GM19351 (cell line): ENCODE data around the gene PLS3.
"Not testable (repeated sequence)": the region's sequence is repeated elsewhere in the genome, so short reads cannot be mapped to it uniquely, and the experiment has no call there.

Source experiments
- ATAC-seq: cut with Tn5 transposase; IDR thresholded peaks from one replicate; pipeline ENCODE4 v1.9.1; 2021; ENCODE audit warnings: mild to moderate bottlenecking, moderate library complexity; ENCODE audit not compliant: unreplicated experiment

Gene PLS3

DNA sequence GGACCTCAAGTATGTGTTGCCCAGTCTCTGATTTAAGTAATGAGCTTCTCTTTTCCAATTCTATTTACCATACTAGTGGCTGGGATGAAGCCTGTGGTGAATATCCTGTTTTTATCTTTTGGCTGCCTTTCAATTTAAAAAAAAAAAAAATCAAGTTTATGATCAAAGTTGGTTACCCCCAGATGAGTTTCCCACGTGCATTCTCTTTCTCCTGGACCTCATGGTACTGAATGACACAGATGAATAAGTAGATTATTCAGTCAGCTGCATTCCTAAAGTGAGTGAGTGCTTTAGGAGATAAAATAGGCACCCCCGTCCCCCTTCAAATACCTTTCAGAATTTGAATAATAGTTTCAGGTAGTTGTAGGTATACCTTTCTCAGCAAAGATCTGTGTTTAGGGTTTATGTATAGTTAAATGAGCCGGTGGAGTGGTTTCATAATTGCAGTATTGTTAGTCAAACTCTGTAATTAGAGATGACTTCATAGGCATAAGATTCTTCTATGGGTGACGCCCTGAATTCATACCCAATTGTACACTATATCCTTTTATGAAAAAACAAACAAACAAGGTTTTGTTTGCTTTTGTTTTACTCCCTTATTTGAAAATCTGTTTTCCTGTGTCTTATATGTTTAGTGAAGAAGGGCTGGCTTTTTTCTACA is 41.9 kb downstream of the PLS3 start:
- ATAC-seq: no peak

DNA sequence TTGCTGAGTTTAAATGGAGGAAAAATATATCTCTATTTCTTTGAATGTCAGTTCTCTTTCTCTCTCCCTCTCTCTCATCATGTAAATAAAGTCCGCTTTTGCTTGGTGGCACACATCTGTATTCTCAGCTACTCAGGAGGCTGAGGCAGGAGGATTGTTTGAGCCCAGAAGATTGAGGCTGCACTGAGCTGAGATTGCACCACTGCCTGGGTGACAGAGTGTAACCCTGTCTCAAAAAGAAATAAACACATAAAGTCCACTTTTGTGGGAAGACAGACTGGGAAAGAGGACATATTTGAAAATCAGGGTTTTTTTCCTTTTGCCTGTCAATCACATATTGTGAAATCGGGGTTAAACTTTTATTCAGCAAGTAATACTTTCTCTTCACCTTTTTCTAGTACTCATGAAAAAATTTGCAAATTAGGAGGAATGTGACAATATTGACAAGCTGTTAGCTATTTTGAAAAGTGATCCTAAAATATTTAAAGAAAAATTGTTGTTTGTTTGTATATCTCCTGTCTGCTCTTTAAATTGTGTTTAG is 42.6 kb downstream of the PLS3 start:
- ATAC-seq: no peak

DNA sequence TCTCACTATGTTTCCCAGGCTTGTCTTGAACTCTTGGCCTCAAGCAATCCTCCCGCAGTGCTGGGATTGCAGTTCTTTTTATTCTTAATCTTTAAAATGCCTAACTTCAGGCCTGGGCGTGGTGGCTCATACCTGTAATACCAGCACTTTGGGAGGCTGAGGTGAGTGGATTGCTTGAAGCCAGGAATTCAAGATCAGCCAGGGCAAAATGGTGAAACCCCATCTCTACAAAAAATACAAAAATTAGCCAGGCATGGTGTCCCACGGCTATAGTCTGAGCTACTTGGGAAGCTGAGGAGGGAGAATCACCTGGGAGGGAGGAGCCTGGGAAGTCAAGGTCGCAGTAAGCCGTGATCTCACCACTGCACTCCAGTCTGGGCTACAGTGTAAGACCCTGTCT is 45.9 kb downstream of the PLS3 start:
- no peak for ATAC-seq

DNA sequence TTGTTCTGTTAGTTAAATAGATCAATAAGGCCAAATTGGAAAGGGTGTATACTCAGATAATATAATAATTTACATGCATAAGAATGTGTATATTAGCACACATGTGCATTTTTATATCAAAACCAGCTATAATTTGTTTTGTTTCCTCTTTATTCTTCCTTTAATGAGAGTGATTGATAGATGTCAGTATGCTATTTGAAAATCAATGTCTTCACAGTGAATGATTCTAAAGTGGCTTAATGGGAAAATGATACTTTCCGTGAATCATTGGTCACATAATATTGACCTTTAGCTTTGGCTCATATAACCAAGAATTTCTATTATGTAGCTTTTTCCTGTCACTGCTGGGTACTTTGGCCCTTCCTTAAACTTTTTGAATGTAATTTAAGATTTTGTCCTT is 48.6 kb downstream of the PLS3 start:
- ATAC-seq: no peak

DNA sequence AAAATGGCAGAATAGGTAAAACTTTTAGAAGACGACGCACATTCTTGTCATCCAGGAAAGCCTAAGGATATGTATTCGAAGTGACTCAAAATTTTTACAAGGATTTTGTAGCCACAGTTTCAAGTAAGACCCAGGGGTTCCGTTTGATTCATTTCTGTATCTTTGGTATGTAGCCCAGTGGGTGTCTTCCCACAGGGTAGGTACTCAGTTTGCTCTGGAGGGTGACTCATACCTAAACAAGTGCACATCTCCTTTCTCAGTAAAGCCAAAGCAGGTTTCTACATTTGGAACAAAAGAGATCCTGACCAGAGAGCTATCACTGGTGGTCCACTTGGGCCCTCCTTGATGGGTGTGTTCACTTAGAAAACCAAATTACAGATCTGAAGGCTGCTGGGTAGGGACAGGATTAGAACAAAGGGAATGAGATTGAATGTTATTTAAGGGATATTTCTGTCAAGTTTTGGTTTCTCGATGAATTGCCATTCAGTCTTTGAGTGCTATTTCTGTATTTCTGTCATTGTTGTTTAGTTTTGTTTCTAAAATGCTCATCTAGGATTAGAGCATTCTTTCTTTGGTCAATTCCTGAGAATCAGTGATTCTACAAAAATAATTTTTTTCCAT is 56.1 kb downstream of the PLS3 start:
- ATAC-seq: peak; percentile 98

DNA sequence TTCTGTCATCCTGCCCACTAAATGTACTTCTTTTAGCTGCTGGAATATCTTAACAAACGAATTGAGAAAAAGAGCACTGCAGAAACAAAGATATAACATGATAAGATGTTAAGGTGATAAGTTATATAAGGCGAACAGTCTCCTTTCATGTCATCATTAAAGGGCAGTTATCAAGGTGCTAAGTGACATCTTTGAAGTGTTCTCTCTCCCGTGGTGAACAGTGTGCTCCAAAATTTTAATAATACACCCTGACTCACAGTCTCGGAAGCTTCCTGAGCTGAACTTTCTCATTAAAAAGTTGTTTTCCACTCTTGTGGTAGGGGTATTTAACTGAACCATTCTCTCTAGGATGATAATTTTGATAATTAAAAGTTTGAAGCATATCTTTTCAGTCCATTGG is 61.6 kb downstream of the PLS3 start:
- ATAC-seq: no peak

DNA sequence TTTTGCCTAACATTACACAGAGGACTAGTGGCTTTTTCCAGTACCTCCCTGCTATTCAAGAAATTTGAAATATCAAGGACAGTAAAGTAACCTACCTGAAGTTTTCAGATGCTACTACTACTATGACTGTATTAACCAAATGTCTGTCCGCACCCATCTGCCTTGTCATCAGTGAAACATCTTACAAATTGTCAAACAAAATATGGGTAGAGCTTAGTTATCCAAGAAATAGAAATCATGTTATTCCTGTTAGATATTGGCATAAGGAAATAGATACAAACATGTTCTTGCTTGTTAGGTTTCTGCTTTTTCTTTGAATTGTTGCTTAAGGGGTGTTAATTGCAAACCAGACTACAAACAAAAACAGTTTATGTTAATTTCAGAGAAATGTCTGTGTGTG is 63.9 kb downstream of the PLS3 start:
- no peak for ATAC-seq

DNA sequence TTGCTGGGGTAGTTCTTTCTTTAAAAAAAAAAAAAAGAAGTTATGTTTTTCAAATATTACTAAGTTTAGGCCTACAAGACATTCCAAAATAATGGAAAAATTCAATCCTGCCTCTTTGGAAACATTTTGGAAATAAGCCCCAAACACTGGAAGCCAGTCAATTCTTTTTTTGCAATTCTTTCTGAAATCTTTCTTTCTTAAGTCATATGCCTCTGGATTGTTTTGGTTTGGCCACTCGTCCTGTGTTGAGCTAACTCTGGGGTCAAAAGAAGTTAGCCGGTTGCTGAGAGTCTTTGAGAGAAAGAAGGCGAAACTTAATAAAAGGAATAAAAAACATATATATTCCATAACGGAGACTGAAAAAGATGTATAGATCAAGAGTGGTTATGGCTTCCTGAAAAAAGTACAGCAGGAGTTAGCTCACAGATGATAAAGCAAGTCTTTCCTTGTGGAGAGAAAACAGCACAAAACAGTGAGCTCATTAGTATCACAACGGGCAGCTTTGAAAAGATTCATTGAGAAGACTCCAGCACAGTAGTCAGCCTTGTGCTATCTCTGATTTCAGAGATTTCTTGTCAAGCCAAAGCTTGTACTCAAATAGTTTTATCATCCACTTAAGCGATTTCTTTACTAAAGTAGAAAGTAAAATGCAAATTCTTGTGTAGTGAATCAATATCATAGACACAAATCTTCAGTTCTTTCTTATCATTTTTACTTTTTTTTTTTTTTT is 64.8 kb downstream of the PLS3 start:
- ATAC-seq: no peak

DNA sequence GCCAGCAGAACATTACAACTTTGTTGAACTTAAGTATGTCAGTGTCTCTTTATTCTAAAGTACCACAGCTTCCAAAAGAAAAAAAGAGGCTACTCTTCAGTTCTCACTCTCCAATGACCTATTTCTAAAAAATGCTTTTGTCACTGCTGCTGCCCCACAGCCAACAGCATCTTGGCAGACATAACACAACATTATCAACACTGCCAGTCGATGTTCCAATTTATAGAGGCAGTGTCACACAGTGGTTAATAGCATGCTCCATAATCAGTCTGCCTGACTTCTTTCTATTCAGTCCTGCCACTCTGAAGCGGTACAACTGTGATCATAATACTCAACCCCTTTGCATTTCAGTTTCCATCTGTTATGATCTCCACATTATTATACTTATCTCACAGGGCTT is 69.2 kb downstream of the PLS3 start:
- no peak for ATAC-seq

DNA sequence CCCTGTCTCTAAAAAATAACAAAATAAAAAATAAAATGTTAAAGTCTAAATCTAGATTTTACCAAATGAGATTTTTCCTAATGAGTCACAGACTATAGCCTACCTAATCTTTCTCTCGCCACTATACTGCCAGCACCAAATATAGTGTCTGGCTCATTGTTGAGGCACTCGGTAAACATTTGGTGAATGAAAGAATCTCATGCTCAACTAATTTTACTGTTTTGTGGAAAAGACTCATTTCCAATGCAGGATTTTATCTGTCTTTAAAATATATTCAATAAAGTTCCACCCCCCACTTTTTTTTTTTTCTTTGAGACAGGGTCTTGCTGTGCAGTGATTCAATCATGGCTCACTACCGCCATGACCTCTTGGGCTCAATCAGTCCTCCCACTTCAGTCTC is 71.5 kb downstream of the PLS3 start:
- ATAC-seq: no peak

DNA sequence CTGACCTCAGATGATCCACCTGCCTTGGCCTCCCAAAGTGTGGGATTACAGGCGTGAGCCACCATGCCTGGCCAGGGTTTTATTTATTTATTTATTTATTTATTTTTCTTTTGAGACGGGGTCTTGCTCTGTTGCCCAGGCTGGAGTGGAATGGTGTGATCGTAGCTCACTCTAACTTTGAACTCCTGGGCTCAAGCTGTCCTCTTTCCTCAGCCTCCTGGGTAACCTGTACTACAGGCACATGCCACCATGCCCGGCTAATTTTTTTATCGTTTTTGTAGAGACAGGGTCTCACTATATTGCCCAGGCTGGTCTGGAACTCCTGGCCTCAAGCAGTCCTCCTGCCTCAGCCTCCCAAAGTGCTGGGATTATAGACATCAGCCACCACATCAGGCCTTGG is 72.4 kb downstream of the PLS3 start:
- not testable (repeated sequence) for ATAC-seq

DNA sequence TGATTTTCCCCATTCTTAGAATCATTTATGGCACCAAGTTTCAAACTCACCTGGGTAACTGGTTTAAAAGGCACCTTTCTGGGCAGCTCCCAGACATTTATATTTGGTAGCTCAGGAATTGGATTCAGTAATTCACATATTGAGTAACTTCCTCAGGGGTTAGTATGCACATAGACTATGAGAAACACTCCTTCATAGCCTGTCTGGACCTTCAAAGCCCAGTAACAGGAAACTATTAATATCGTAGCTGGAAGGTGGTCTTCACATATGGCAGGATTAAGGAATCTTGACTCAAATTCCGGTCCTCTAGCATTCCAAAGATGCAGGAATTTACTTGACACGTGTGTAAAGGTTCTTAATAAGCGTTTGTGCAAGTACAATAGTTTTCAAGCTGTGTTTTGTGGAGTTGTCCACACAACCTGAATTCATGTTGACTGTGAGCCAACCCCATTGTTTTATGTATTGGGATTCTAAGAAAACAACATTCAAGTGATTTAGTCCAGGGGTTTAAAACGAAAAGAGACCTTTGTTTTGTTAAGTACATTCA is 78.4 kb downstream of the PLS3 start:
- ATAC-seq: no peak

DNA sequence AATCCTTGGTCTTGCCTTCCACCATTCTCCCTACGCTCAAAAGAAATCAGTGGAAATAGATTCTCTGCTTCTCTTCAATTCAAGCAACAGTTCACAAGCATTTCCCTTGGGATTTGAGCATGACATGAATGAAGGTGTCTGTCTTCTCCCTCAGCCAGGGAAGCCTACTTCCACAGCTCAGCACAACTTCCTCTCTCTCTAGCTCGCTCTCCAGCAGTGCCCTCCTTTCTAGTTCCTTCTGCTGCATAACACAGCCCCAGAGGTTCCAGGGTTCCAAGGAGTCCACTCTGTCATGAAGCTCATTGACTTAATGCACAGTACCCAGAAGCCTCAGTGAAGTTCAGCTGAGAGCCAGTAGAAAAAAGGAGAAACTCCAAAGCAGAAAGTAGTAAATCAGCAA is 81.3 kb downstream of the PLS3 start:
- no peak for ATAC-seq

DNA sequence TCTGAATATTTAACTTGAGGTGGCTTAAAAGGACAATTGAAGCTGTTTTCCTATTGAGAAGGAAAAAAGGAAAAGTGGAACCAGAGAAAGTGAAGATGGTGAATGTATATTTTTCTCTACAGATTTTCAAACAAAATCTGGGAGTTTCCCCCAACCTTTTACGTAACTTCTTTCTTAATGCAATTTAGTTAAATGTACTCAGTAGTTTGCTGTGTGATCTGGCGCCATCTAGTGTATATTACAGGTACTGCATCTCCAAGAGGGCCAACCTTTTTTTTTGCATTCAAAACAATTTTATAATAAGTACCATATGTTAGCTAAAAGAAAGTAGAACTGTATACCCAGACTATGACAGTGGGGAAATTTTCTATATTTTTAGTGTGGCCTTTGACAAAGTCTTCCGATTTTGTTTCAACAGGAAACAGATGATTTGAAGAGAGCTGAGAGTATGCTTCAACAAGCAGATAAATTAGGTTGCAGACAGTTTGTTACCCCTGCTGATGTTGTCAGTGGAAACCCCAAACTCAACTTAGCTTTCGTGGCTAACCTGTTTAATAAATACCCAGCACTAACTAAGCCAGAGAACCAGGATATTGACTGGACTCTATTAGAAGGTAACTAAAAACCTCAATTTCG is 82.0 kb downstream of the PLS3 start:
- peak; percentile 57 for ATAC-seq

DNA sequence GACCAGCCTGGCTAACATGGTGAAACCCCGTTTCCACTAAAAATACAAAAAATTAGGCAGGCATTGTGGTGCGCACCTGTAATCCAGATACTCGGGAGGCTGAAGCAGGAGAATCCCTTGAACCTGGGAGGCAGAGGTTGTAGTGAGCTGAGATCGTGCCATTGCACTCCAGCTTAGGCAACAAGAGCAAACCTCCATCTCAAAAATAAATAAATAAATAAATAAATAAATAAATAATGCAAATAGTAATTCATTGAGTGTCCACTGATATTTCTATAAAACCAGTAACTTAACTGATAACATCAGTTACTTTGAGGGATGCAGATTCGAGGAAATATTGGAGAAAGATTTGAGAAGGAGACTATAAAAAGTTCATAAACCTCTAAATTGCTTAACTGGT is 83.4 kb downstream of the PLS3 start:
- ATAC-seq: not testable (repeated sequence)

DNA sequence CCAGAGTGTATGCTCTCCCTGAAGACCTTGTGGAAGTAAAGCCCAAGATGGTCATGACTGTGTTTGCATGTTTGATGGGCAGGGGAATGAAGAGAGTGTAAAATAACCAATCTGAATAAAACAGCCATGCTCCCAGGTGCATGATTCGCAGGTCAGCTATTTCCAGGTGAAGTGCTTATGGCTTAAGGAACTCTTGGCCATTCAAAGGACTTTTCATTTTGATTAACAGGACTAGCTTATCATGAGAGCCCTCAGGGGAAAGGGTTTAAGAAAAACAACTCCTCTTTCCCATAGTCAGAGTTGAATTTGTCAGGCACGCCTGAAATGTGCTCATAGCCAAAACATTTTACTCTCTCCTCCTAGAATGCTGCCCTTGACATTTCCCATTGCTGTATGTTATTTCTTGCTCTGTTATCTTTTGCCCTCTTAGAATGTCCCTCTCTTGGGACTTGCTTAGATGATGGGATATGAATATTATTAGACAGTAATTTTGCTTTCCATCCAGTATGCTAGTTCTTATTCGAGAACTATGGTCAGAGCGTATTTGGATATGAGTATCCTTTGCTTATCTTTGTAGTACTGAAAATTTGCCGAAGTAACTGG is 88.6 kb downstream of the PLS3 start:
- ATAC-seq: no peak

DNA sequence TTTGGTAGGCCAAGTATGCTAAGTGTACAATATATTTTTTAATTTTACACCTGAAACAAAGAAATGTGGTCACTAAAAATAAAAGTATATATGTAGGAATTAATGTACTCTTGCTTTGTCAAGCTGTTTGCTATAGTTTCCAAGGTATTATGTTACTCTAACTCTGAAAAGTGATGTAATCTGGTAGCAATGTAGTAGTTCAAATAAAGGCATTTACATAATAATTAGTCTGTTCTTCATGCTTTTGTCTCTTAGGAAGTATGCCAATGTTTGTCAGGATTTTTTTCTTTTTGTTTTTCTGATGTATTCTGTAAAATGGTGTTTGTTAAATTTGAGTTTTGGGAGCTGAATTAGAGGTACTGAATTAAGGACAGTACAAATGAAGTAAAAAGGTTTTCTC is 89.5 kb downstream of the PLS3 start:
- ATAC-seq: no peak

DNA sequence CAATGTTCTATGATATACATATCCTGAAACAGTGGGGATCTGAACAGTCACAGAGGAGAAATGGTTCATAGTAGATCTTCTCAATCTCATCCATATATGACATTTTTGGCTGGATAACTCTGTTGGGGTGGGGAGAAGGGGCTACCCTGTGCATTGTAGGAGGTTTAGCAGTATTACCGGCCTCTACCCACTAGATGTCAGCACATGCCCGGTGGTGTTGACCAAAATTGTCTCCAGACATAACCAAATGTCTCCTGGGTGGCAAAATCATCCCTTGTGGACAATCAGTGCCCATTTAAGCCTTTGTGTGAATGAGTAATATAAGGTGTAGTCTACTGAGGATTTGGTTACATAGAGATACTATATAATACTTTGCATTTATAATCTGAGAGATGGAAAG is 89.9 kb downstream of the PLS3 start:
- ATAC-seq: peak; percentile 94

DNA sequence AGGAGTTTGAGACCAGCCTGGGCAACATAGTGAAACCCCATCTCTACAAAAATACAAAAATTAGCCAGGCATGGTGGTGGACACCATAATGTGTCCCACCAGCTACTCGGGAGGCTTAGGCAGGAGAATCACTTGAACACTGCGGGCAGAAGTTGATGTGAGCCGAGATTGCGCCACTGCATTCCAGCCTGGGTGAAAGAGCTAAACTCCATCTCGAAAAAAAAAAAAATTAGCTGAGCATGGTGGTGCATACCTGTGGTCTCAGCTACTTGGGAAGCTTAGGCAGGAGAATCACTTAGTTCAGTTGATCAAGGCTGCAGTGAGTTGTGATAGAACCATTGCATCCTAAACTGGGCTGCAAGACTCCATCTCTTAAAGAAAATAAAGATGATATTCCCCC is 91.2 kb downstream of the PLS3 start:
- ATAC-seq: no peak

DNA sequence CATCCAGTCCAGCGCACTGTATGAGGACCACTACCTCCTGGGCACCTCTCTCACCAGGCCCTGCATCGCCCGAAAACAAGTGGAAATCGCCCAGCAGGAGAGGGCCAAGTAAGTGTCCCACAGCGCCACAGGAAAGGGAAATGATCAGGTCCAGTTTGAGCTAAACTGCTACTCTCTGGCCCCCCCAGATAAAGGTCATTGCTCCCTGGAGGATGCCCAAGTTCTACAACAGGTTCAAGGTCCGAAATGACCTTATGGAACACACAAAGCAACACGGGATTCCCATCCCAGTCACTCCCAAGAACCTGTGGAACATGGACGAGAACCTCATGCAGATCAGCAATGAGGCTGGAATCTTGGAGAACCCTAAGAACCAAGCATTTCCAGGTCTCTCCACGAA is 104.1 kb downstream of the PLS3 start:
- ATAC-seq: no peak

DNA sequence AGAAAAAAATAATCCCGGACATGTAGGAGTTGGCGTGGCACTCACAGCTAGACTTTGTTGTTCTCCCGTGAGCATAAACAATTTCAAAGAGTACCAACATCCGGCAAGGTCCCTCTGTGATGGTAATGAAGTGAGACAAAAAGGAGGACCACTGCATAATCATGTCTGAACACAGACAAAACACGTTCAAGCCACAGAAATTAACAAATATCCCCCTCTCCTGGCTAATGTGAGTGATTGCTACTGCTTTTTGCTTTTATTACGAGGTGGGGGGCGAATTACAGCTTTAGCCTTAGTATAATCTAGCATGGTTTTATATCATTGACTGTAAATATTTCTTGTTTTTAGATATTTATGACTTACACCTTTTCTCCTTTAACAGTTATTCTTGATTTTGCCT is 118.5 kb downstream of the PLS3 start:
- ATAC-seq: no peak
